ENCODE results near the gene NUP93.

- no peak for TF ChIP-seq CTCF (optimal IDR thresholded peaks at IDR 0.05 in 1 of 3, IDR thresholded peaks at IDR 0.05 in 1 of 3, conservative IDR thresholded peaks at IDR 0.05 in 1 of 3; ENCODE audit: extremely low read depth in 1 of 3, insufficient read depth in 2 of 3, low read length in 3 of 3)
- no peak for TF ChIP-seq EZH2 (IDR thresholded peaks at IDR 0.05; ENCODE audit: low read length)
These were observed 167.3 kb downstream of the NUP93 start for GRCh38 chr16:56897026-56897799.

Measured in keratinocyte (primary cell).